ENCODE results near the gene VN1R4. TPM values are rescaled to one million over a fixed set of nuclear protein-coding genes. Genes with fewer than 3 reads are reported as not detected.

VN1R4 gene
- total RNA-seq: not detected in 2 replicates

GRCh38 chr19:53267623-53268022 is at the start of gene VN1R4:
Gene VN1R4 (minus strand): TSS chr19:53267723. CDS start chr19:53267665, 58 bp downstream.

GRCh38 chr19:53257715-53258342 is 9.7 kb downstream of the VN1R4 start, which contains the start of gene VN1R2:
Gene VN1R2 (plus strand): TSS chr19:53258292. CDS start chr19:53258376, 84 bp downstream.

GRCh38 chr19:53254411-53255341 is 12.8 kb downstream of the VN1R4 start, which contains the start of gene ZNF677:
Gene ZNF677 (minus strand): TSS chr19:53254873. CDS start chr19:53251550, 3,323 bp downstream.

Other genes with a start within 250 kb of the VN1R4 start
- not detected in 2 replicates for gene ERVV-2, start 223.0 kb downstream of the VN1R4 start, total RNA-seq
- gene ZNF160, start 164.3 kb downstream of the VN1R4 start, total RNA-seq: 43.2 and 50.8 TPM in 2 replicates
- 8.4 and 11.2 TPM in 2 replicates for gene ZNF415, start 134.8 kb downstream of the VN1R4 start, total RNA-seq
- gene ZNF347, start 108.7 kb downstream of the VN1R4 start, total RNA-seq: 8.3 and 8.5 TPM in 2 replicates
- gene ZNF665, start 74.4 kb downstream of the VN1R4 start, total RNA-seq: 5.2 and 7.5 TPM in 2 replicates
- 28.8 and 29.4 TPM in 2 replicates for gene ZNF677, start 12.8 kb downstream of the VN1R4 start, total RNA-seq
- gene VN1R2, start 9.4 kb downstream of the VN1R4 start, total RNA-seq: 0.16 TPM in 1 of 2 replicates, not detected in the other
- 8.7 and 10.2 TPM in 2 replicates for gene ZNF845, start 66.0 kb upstream of the VN1R4 start, total RNA-seq
- 6.2 and 10.2 TPM in 2 replicates for gene ZNF525, start 98.0 kb upstream of the VN1R4 start, total RNA-seq
- 16.1 and 16.5 TPM in 2 replicates for gene ZNF765, start 127.4 kb upstream of the VN1R4 start, total RNA-seq
- 12.5 and 17.5 TPM in 2 replicates for gene ZNF761, start 164.3 kb upstream of the VN1R4 start, total RNA-seq
- gene ZNF813, start 200.0 kb upstream of the VN1R4 start, total RNA-seq: 4.0 and 4.1 TPM in 2 replicates

Measured in hair follicle dermal papilla cell (primary cell).